Keratinocyte (primary cell): ENCODE data around the gene DAP3. TPM values are rescaled to one million over a fixed set of nuclear protein-coding genes. Genes with fewer than 3 reads are reported as not detected.
A peak's percentile ranks its signal among the peaks of the same experiment; 100 is the strongest.

Experiments
- DNase-seq: peaks from one replicate; pipeline ENCODE4 v3.0.0-alpha.2; 2011; ENCODE audit warnings: low read depth, missing footprints, low spot score
- FAIRE-seq: peaks from 2 replicates; lab custom pipeline; 2011; peaks lifted over from hg19 to GRCh38; lab: Jason Lieb, UNC
- H2AFZ ChIP-seq: 2 replicates; pipeline ENCODE4 v1.6.0; 2012; ENCODE audit warnings: low read length, control low read depth, inconsistent platforms; ENCODE audit not compliant: control insufficient read depth
- H3K27ac ChIP-seq: 2 replicates; pipeline ENCODE4 v1.5.1; 2011; ENCODE audit warnings: low read length; ENCODE audit not compliant: control insufficient read depth, insufficient read depth
- H3K27me3 ChIP-seq: 3 replicates; pipeline ENCODE4 v1.6.0; 2011; ENCODE audit warnings: low read length; ENCODE audit not compliant: control insufficient read depth, insufficient read depth; ENCODE audit errors: extremely low read depth
- H3K36me3 ChIP-seq, 2 experiments: 2 replicates in 1 of 2; 3 replicates in 1 of 2; pipeline ENCODE4 v1.5.1; 2011; ENCODE audit warnings: low read length in 2 of 2, mild to moderate bottlenecking in 1 of 2; ENCODE audit not compliant: control insufficient read depth in 2 of 2, insufficient read depth in 2 of 2; ENCODE audit errors: extremely low read depth in 1 of 2
- H3K4me1 ChIP-seq: 3 replicates; pipeline ENCODE4 v1.5.1; 2011; ENCODE audit warnings: low read length; ENCODE audit not compliant: control insufficient read depth, insufficient read depth; ENCODE audit errors: extremely low read depth
- H3K4me2 ChIP-seq: 3 replicates; pipeline ENCODE4 v1.6.0; 2011; ENCODE audit warnings: low read depth, low read length; ENCODE audit not compliant: control insufficient read depth, insufficient read depth; ENCODE audit errors: extremely low read depth
- H3K4me3 ChIP-seq, 3 experiments: fragments of 200-600 bp in 1 of 3; sonication (generic) in 1 of 3; 2 replicates in 2 of 3; 3 replicates in 1 of 3; pipeline ENCODE4 v1.5.1; 2011 to 2016; ENCODE audit warnings: low read length in 3 of 3, mild to moderate bottlenecking in 3 of 3, control low read depth in 2 of 3, inconsistent platforms in 1 of 3, low read depth in 1 of 3, mixed read lengths in 1 of 3, mixed run types in 1 of 3, moderate library complexity in 1 of 3; ENCODE audit not compliant: control insufficient read depth in 2 of 3, insufficient read depth in 2 of 3; ENCODE audit errors: extremely low read depth in 1 of 3
- H3K79me2 ChIP-seq: 2 replicates; pipeline ENCODE4 v1.6.0; 2012; ENCODE audit warnings: low read length; ENCODE audit not compliant: control insufficient read depth, insufficient read depth
- H3K9ac ChIP-seq: 3 replicates; pipeline ENCODE4 v1.6.0; 2011; ENCODE audit warnings: low read length; ENCODE audit not compliant: control insufficient read depth, insufficient read depth; ENCODE audit errors: extremely low read depth
- H3K9me1 ChIP-seq: 3 replicates; pipeline ENCODE4 v1.6.0; 2011; ENCODE audit warnings: low read length; ENCODE audit not compliant: control insufficient read depth, insufficient read depth; ENCODE audit errors: extremely low read depth
- H3K9me3 ChIP-seq: 2 replicates; pipeline ENCODE4 v1.5.1; 2012; ENCODE audit warnings: low read depth, low read length; ENCODE audit not compliant: control insufficient read depth
- H4K20me1 ChIP-seq: 3 replicates; pipeline ENCODE4 v1.6.0; 2011; ENCODE audit warnings: low read length; ENCODE audit not compliant: control insufficient read depth, insufficient read depth; ENCODE audit errors: extremely low read depth
- EZH2 ChIP-seq: IDR thresholded peaks from one replicate; pipeline ENCODE4 v1.6.1; 2012; ENCODE audit warnings: inconsistent platforms, mild to moderate bottlenecking, low read length, moderate library complexity
- dilution Hi-C: fragments of 300-500 bp; cut with MboI; formaldehyde crosslinking; loops from one replicate; pipeline ENCODE4 v1.7.0; 2020; ENCODE audit warnings: low sequenced_read_pairs; ENCODE audit not compliant: extremely low pct_ligation_motif_present
- polyA plus RNA-seq, 5 experiments: library from polyadenylated mRNA; depleted of rRNA in 3 of 5; stranded (reverse) in 3 of 5; stranded (forward) in 1 of 5; unstranded in 1 of 5; fragments of >200 nt; gene quantifications; 1 replicate in 1 of 5; 2 replicates in 3 of 5; 3 replicates in 1 of 5; pipeline versions ENCODE4 v1.2.1 to v1.2.3, GENCODE V29; 2011 to 2012; ENCODE audit warnings: missing spikeins in 2 of 5, low read depth in 1 of 5, low replicate concordance in 1 of 5
- TF ChIP-seq, protein P1 (sequence below), 3 experiments: IDR thresholded peaks in 1 of 3; conservative IDR thresholded peaks in 1 of 3; optimal IDR thresholded peaks in 1 of 3; 2 replicates in 2 of 3; 3 replicates in 1 of 3; pipeline versions ENCODE3 to v1.5.1; 2011; ENCODE audit warnings: low read length in 3 of 3, mild to moderate bottlenecking in 3 of 3, moderate library complexity in 2 of 3, control low read depth in 1 of 3, inconsistent platforms in 1 of 3; ENCODE audit not compliant: insufficient read depth in 2 of 3; ENCODE audit errors: extremely low read depth in 1 of 3

The DAP3 gene
- polyA plus RNA-seq, 1 donor (not counting 4 experiments of a cell fraction or from before 2014, with no cell fraction given) = 203 TPM

DNA sequence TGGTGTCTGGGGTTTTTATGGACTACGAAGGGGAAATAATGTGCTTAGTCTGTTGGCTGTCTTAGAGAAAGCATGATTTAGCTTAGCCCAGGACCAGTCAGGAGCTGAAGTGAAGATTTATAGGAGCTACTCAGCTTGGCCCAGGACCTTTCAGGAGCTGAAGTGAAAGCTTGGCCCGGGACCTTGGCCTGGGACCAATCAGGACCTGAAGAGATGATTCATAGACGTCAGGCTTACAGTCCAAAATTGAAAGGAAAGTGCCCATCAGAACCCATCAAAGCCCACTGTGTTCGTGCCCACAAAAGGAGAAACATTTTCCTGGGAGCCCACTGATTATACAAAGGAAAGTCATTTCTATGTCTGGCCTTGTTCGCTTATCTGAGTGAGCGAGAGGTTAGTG is 43.2 kb upstream of the DAP3 start:
- Histone ChIP-seq H3K27ac (no peak overlapping the region), H3K9me3 (peaks cover 5% of the 10 kb centered on the region), H3K36me3 (peaks cover 0 to 10% of the 10 kb centered on the region in 2 experiments), H3K79me2 (peaks cover 4% of the 10 kb centered on the region), H3K9me1 (no peaks in the 10 kb centered on the region), H2AFZ (no peak overlapping the region), H3K4me3 (no peak overlapping the region), H3K4me1 (peaks cover 30% of the 10 kb centered on the region), H3K9ac (no peak overlapping the region), H3K27me3 (no peaks in the 10 kb centered on the region), H3K4me2 (peak overlapping the region; percentile 18), H4K20me1 (no peaks in the 10 kb centered on the region)
- TF ChIP-seq, protein P1, sequence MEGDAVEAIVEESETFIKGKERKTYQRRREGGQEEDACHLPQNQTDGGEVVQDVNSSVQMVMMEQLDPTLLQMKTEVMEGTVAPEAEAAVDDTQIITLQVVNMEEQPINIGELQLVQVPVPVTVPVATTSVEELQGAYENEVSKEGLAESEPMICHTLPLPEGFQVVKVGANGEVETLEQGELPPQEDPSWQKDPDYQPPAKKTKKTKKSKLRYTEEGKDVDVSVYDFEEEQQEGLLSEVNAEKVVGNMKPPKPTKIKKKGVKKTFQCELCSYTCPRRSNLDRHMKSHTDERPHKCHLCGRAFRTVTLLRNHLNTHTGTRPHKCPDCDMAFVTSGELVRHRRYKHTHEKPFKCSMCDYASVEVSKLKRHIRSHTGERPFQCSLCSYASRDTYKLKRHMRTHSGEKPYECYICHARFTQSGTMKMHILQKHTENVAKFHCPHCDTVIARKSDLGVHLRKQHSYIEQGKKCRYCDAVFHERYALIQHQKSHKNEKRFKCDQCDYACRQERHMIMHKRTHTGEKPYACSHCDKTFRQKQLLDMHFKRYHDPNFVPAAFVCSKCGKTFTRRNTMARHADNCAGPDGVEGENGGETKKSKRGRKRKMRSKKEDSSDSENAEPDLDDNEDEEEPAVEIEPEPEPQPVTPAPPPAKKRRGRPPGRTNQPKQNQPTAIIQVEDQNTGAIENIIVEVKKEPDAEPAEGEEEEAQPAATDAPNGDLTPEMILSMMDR (optimal IDR thresholded peaks at IDR 0.05 in 1 of 3, IDR thresholded peaks at IDR 0.05 in 1 of 3, conservative IDR thresholded peaks at IDR 0.05 in 1 of 3; ENCODE audit: extremely low read depth in 1 of 3, insufficient read depth in 2 of 3, low read length in 3 of 3) = no peak
- TF ChIP-seq EZH2 = no peak
- dilution Hi-C loops = no loop called here
- DNase-seq = no peak
- FAIRE-seq = no peak

GRCh38 chr1:155646307-155646706 is 42.6 kb upstream of the DAP3 start:
- TF ChIP-seq, protein P1 (optimal IDR thresholded peaks at IDR 0.05 in 1 of 3, IDR thresholded peaks at IDR 0.05 in 1 of 3, conservative IDR thresholded peaks at IDR 0.05 in 1 of 3; ENCODE audit: extremely low read depth in 1 of 3, insufficient read depth in 2 of 3, low read length in 3 of 3) = no peak
- TF ChIP-seq EZH2 = no peak
- no peak overlapping the region for H3K4me3 ChIP-seq
- H4K20me1 ChIP-seq = no peaks in the 10 kb centered on the region
- dilution Hi-C loops = no loop called here
- H2AFZ ChIP-seq = no peak overlapping the region
- FAIRE-seq (no peak), DNase-seq (no peak)
- H3K9me1 ChIP-seq = no peaks in the 10 kb centered on the region
- H3K4me1 ChIP-seq = peaks cover 34% of the 10 kb centered on the region
- H3K27me3 ChIP-seq = no peaks in the 10 kb centered on the region
- peak overlapping the region; percentile 45 for H3K4me2 ChIP-seq
- no peak overlapping the region for H3K9ac ChIP-seq
- peaks cover 0 to 10% of the 10 kb centered on the region in 2 experiments for H3K36me3 ChIP-seq
- peaks cover 4% of the 10 kb centered on the region for H3K79me2 ChIP-seq
- peaks cover 5% of the 10 kb centered on the region for H3K9me3 ChIP-seq
- no peak overlapping the region for H3K27ac ChIP-seq
